ENCODE data around the gene FNBP1.
"Not testable (repeated sequence)": the region's sequence is repeated elsewhere in the genome, so short reads cannot be mapped to it uniquely, and the experiment has no call there.

The FNBP1 gene

DNA sequence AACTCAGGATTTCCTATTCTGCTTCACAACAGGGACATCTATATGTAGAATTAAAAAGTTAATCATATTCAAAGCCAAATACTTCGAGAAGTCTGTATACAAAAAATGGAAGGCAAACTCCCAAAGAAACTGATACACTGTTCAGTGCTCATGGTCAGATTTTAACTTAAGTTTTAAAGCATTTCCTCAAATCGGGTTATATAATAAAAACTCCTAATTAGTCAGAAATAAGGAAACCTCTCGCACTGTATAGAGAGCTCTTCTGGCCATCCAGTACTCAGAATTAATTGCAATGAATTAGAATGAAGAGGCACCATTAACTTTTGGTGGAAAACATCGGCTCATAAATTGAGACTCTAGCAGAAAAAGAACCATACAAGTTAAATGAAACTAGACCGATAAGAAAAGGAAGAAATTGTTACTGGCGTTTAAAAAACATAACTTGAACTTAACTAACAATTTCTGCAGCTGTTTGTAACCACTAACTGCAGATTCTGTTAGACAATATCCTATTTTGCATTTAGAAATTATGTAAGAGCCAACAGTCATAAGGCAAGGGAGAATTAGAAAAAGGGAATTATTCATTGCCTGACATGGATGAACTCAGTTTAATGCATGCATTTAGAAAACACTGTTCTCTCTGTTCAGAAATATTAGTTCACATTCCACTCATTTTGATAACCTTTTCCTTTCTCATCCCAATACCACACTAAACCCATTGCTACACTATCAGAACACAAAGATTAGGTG lies 96.6 kb downstream of the FNBP1 start:
- DNase-seq, result no peak

DNA sequence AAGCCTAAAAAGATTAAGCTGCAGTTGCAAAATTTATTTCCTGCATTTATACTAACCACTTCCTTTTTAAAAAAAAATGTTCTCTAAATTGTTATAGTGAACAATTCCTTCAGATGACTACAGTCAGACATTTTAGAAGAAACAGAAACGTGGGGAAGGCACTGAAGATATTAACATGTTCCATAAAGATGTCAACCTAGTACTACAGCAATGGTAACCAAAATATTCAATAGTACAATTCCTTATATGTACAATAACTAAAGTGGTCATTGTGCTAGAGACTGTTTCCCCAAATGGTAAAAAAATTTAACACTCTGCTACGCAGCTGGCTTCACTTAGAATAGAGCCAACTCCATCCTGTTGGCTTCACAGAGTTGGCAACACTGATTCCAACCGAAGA lies 97.7 kb downstream of the FNBP1 start:
- no peak for DNase-seq

DNA sequence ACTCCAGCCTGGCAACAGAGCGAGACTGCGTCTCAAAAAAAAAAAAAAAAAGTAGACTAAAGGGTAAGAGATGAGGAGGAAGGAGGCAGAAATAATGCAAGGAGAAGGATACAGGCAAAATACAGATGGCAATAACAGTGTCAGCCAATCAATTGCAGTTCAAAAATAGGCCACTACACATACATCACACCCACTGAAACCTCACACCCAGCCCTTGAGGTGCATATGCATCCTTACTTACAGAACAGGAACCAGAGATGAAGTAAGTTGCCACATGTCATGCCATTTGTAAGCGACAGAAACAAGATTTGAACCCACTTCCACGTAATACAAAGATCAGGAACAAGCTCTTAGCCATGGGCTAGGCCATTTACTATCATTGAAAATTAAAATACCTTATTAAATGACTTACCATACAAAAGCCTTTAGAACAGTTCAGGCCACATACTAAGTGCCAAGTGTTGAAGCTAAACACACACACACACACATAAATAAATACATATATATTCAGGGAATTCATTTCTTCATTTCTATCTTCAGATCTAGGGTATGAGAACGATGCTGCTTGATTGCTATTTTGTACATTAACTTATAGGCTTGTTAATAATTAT lies 98.4 kb downstream of the FNBP1 start:
- DNase-seq, result no peak

DNA sequence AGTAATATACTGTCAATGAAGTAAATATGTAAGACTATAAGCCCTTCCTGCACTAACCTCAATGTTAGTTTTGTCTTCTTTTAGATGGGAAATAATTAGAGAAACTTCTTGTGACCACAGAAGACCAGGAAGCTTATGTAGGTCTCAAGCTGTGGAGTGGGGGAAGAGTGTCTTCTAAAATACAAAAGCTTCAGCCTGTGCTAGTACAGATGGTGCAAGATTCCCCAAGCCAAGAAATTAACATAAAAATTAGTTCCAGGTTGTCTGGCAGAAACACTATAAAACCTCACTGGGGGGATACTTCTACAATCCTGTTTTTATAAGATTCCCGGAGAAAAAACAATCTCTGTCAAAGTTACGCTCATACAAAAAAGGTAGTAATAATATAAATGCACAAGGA lies 103.6 kb downstream of the FNBP1 start:
- no peak for DNase-seq

DNA sequence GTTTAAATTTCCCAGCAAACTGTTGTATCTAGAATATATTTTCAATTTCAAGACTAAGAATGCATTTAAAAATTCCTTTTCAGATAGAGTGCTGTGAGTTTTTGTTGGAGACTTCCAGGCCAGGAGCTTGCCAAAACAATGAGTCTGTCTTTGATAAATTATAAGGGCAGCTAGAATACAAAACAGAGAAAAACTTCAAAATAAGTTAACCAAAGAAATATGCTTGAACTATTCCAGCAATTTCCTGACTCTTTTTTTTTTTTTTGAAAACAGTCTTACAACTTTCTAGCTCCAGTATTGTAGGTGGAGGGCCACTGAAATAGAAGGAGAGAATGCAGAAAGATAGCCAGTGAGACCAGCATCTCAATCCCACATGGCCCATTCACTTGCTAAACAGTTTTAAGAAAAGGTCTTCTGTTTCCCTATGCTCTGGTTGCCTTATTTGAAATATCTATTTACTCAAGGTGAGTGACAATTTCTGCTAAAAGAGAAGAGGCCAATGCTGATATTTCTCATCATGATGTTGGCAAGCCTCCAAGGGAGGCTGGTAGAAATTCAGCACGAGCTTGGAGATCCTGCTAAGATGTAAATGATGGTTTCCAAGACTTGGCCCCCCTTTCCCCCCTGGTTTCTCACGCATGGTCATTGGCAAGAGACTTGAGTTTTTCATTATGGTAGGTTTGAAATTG lies 104.6 kb downstream of the FNBP1 start:
- no peak for DNase-seq

DNA sequence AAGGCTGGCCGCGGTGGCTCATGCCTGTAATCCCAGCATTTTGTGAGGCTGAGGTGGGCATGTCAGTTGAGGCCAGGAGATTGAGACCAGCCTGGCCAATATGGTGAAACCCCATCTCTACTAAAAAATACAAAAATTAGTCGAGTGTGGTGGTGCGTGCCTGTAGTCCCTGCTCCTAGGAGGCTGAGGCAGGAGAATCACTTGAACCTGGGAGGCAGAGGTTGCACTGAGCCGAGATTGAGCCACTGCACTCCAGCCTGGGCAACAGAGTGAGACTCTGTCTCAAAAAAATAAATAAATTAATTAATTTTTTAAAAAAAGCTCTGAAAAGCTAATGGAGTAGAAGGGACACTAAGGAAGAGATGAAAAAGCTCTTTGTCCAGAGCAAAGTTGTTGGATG lies 105.1 kb downstream of the FNBP1 start:
- DNase-seq, result not testable (repeated sequence)

DNA sequence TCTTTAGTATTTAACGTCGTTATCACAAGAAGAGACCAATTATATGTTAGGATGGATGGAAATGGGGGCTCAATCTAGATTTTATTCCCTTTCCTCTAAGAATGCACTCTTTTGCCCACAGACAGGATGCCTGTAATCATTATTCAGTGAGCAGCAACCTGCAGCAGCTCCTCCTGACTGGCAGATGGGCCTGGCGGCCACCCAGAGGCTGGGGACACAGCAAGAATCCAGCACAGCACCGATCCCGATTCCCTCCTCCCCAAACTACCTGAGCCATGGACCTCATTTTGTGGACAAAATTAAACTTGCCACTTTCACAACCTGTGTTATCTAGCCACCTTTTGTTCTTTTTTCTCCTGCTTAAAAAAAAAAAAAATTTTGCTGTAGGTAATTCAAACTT lies 106.8 kb downstream of the FNBP1 start:
- no peak for DNase-seq

DNA sequence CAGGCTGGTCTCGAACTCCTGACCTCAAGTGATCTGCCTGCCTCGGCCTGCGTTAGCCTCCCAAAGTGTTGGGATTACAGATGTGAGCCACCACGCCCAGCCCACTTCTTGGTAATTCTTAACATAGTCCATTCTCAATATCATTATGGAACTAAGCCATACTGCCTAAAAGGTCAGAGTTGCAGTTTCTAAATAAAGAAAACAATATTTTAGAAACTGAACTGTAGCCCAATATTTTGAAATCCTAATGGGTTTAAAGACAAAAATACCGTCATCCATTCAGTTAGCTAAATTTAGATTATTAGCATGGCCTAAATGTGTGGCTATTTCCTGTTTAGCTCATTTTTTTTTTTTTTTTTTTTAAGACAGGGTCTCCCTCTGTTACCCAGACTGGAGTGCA lies 108.2 kb downstream of the FNBP1 start:
- no peak for DNase-seq

DNA sequence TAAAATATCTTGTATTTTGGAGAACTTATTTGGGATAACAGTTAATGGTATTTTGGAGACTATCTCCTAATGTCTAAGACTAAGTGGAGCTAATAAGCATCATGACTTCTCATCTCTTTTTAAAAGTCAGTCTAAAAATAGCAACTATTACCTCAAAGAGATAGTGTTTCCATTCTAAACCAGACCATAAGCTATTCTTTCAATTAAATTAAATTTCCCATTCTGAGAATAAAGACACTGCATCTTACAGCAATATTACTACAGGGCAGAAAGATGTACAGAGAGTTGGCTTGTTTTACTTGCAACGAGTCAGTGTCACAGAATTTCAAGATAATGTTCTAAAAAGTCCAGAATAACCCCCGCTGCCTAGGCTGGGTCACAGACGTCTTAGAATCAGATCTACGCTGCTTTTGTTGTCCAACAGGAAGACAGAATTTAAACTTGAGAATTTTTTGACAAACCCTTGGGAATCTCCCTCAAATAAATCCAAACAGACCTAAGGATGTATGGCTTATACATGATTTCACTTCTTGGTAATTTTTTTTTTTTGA lies 108.9 kb downstream of the FNBP1 start:
- no peak for DNase-seq

DNA sequence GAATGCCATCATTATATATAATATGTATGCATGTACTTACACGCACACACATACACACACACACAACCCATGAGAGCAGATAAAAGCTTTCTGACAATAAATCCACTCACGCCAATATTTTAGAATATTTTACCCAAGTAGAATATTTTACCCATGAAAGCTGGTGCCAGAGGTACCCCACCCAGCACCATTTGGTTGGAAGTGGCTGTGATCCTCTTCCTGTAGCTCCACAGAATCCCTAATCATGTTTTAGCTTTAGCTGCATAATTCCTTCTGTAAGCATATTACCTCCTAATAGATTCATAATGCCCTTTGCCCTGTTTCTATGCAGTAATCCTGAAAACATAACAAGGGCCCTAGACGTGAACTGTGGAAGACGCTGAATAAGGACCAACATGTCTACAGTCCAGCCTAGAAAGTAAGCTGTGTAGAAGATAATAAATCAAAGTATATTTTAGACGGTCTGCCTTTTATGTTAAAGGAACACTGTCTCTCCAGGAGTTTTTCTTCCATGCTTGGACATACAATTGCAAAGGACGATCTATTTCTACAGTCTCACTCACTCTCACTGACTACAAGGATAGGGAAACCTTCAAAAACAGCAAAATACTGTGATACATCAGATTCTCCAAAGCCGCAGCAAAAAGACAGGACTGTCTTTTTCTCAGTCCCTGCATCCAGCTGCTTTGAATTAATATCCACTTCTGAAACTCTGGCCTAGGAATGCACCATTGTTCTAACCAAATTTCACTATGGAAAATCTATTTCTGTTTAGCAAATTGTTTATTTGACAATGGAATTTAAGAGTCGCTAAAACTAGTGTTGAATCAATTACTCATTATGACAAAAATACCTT lies 109.6 kb downstream of the FNBP1 start:
- DNase-seq, result no peak

DNA sequence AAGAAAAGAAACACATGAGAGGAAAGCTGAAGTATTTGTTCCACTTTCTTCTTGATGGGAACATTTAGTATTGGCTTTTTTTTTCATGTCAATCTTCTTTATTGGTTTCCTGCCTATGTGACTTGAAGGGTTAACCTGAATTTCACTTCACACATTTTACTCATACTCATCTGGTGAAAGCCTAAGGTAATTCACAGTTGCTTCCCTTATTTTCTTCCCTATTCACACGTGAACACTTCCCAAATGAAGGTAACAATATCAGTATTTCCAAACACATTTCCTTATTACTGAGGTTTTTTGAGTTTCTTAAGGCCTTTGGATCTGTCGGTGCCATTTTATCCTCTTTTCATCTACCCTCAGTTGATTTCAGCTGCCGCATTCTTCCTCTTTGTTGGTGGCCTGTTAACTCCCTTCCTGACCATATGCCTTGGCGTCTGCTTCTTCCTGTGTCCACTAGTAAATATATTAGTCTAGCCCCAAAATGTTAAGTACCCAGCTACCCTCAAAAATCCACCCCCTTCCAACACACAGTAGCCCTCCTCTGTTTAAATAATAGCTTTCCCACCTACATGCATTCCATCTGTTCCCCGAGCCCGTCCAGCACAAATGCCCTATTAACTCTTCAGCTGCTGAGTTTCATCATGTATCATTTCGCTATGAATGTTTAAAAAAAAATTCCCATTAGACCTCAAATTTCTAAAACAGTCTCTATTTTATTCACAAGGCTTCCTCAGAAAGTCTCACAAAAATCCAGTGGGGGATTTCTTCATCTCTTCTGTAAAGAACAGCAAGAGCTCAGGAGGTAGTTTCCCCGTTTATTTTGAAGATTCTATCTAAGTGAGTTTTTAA lies 110.5 kb downstream of the FNBP1 start:
- no peak for DNase-seq

DNA sequence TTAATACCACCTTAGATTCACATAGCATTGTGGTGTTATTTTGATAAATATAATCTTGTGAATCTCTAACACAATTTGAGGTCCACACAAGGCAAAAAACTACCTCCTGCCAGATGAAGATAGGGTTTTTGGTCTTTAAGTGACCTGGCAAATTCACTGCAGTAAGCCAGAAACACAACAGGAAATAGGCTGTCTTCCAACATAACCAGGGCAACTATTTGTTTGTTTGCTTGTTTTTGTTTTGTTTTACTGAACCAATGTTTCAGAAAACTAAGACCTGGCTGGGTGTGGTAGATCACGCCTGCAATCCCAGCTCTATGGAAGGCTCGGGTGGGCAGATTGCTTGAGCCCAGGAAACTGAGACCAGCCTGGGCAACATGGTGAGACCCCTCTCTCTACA lies 112.2 kb downstream of the FNBP1 start:
- no peak for DNase-seq

DNA sequence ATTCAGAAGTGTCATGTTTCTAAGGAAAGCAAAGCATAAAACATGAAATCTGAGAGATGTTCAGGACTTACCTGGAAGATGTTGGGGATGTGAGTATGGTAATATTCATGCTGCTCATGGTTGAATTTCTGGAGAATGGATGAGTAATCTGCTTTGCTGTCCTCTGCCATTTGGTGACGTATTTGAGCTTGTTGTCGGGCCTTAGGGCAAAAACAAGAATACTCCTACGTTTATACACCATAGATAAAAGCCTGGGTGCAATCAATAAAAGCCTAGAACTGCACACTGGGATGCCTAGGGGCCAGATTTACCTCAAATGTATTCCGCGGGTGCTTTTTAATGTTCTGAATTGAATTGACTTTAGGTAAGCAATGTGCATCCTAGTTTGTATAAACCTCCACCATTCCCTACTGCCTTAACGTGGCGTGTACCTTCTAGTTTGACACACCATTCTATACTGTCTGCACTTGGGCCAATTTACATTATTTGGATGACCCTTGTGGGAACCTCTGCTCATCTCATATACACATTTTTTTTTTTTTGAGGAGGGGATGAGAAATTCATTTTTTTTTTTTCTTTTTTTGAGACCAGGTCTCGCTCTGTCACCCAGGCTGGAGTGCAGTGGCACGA lies 113.4 kb downstream of the FNBP1 start:
- no peak for DNase-seq

DNA sequence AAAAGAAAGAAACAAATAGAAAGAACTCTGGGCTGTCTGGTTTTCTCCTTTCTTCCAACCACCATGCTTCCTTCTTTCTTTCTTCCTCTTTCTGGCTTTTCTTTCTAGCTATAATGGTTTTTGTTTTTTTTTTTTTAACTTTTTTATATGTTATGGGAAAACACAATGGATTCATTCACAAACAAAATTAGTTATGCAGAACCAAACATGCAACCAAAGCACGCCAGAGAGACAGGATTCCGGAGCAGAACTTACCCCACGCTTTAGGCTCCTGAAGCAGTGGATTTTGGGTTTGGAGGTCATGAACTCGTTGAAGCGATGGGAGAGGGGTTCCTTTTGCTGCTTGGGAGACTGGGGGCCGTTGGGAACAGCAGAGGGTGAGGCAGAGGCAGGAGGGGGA lies 119.4 kb downstream of the FNBP1 start:
- DNase-seq, result no peak

DNA sequence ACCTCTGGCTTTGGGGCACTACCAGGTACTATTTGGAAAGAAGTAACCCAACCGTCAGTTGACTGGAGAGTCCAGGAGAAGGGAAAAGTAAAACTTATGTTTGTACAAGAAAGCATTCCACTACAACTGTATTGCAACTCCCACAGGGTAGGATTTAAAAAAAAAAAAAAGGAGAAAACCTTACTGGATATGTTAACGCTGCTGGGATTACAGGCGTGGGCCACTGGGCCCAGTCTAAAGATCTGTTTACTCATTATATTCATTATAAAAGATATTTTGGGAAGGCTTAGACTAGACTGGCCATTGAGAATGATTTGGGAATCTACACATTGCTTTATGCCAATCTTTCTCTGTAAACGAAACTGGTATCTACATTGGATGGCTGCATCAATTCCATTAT lies 121.1 kb downstream of the FNBP1 start:
- no peak for DNase-seq

DNA sequence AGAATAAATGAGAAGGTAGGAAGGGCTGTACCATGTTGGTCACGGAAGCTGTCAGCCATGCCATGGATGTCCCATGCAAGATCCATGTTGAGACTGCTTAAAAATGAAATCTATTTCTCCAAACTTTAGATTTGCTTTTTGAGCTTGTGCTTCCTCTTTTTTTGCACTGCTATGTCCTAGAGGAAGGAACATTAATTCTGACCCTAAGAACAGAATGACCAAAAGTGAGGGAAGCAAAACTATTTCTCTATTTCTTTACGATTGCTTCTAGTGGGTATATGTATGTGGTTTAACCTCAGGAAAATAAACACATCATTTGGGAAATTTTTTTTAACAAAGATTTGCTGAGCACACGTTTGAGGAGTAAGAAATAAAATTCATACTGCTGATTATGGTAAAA lies 123.1 kb downstream of the FNBP1 start:
- DNase-seq, result no peak

DNA sequence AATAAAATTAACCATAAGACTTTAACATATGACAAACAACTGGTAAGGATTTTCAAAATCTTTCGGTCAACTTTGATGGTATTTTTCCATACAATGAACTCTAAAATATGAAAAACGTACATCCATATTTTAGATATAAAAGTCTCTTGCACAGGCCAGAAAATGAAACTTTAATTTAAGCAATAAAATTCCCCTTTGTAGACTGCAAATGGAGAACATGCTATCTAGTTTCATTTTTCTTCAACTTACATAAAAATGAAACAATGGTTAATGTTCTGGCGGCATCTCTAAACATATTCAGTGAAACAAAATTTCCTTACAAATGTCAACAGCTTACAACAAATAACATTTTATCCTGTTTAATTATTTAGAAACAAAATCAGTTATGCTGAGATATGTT lies 123.7 kb downstream of the FNBP1 start:
- DNase-seq, result no peak

DNA sequence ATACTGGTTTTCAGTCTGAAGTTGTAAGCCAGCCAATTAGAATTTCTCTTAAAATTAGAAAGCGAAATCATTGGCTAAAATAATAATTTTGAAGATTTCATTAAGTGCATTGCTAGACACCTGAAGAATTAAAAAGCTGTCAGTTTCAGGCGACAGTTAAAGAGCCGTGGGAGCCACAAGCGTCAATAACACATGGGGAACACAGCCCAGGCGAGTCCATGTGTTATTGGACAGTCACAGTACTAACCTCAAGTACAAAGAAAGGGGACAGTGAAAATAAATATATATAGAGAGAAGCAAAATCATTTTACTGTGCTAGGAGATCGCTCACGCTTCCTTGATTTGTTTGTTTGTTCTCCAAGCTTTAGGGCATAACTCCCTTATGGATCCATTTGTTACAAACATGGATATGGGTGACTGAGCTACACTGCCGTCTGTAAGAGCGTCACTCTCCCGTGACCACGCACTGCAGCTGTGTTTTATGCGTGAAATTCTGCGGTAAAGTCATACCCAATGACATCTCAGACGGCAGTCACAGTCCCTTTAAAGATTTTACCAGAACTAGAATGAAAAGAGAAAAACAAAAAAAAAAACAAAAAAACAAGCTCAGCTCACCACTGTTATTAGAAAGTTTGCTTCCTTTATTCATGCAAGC lies 124.6 kb downstream of the FNBP1 start:
- DNase-seq, result no peak

DNA sequence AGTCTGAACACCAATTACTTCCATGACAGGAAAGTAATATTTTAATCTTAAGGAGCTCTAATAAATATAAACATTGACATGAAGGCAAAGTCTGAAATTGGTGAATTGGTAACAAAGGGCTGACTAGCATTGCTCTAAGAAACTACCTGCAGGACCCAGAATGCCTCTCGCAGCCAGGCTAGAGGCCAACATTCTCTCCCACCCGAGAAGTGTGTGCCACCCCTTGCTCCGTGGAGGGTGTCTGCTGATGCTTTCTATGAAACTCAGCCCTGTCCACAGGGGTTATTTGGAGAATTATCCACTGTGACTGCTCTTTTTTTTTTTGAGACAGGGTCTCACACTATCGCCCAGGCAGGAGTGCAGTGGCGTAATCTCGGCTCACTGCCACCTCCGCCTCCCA lies 126.3 kb downstream of the FNBP1 start:
- no peak for DNase-seq

DNA sequence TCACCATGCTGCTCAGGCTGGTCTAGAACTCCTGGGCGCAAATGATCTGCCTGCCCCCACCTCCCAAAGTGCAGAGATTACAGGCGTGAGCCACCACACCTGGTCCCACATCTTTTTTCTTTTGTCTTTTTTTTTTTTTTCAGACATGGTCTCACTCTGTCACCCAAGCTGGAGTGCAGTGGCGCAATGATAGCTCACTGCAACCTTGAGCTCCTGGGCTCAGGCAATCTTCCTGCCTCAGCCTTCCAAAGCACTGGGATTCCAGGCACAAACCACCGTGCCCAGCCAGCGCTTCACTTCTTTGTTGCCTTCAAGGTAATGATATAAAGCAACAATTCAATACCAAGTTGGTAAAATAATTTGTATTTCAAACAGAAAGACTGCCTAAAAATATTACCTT lies 128.9 kb downstream of the FNBP1 start:
- DNase-seq, result no peak
